Common myeloid progenitor, CD34-positive (primary cell): Measurements from ENCODE around the gene HSBP1L1.

Experiments used
- CTCF ChIA-PET: fragments of 350-600 bp; sonication (Branson Sonifier 250); formaldehyde crosslinking; loops from one replicate; lab custom pipeline; 2021; ENCODE audit warnings: antibody characterized with exemption; lab: Charles Lee
- POLR2A ChIA-PET: fragments of 350-600 bp; sonication (Branson Sonifier 250); formaldehyde crosslinking; loops from one replicate; lab custom pipeline; 2021; ENCODE audit warnings: antibody characterized with exemption; lab: Charles Lee
- DNase-seq, 3 donors: peaks; one replicate each; pipeline versions ENCODE4 v3.0.0 to v3.0.0-alpha.2; 2013
- H3K27ac ChIP-seq, 2 experiments: 1 replicate in 1 of 2; 2 replicates in 1 of 2; pipeline ENCODE4 v1.7.0; 2013; ENCODE audit warnings: inconsistent platforms in 2 of 2, low read length in 2 of 2, mild to moderate bottlenecking in 2 of 2, low read depth in 1 of 2, moderate library complexity in 1 of 2; ENCODE audit not compliant: severe bottlenecking in 2 of 2, insufficient read depth in 1 of 2, poor library complexity in 1 of 2
- H3K27me3 ChIP-seq, 5 experiments: replicated peaks in 2 of 5; 1 replicate in 3 of 5; 2 replicates in 2 of 5; pipeline versions ENCODE4 v1.6.1 to v1.7.0; 2013; ENCODE audit warnings: low read length in 4 of 5, mild to moderate bottlenecking in 2 of 5, moderate library complexity in 2 of 5, inconsistent platforms in 1 of 5; ENCODE audit not compliant: insufficient read depth in 5 of 5, control insufficient read depth in 4 of 5
- H3K36me3 ChIP-seq, 4 experiments: 1 replicate in 2 of 4; 2 replicates in 2 of 4; pipeline versions ENCODE4 v1.6.1 to v1.7.0; 2013; ENCODE audit warnings: low read length in 3 of 4, control low read depth in 1 of 4, mild to moderate bottlenecking in 1 of 4; ENCODE audit not compliant: control insufficient read depth in 4 of 4, insufficient read depth in 4 of 4
- H3K4me1 ChIP-seq, 4 experiments: 1 replicate in 3 of 4; 2 replicates in 1 of 4; pipeline versions ENCODE4 v1.6.1 to v1.7.1; 2013; ENCODE audit warnings: low read length in 3 of 4, mild to moderate bottlenecking in 3 of 4, control low read depth in 1 of 4, inconsistent platforms in 1 of 4, moderate library complexity in 1 of 4; ENCODE audit not compliant: control insufficient read depth in 4 of 4, insufficient read depth in 4 of 4; ENCODE audit errors: control extremely low read depth in 1 of 4
- H3K4me3 ChIP-seq, 7 experiments: 1 replicate in 4 of 7; 2 replicates in 3 of 7; pipeline versions ENCODE4 v1.5.1 to v1.7.0; 2013; ENCODE audit warnings: mild to moderate bottlenecking in 7 of 7, low read length in 6 of 7, moderate library complexity in 6 of 7, inconsistent platforms in 2 of 7, low read depth in 2 of 7, control low read depth in 1 of 7; ENCODE audit not compliant: insufficient read depth in 4 of 7, control insufficient read depth in 1 of 7; ENCODE audit errors: extremely low read depth in 1 of 7
- H3K9me3 ChIP-seq, 5 experiments: 1 replicate in 4 of 5; 2 replicates in 1 of 5; pipeline versions ENCODE4 v1.6.1 to v1.7.1; 2013; ENCODE audit warnings: low read length in 4 of 5, mild to moderate bottlenecking in 2 of 5, inconsistent platforms in 1 of 5, low read depth in 1 of 5, moderate library complexity in 1 of 5; ENCODE audit not compliant: control insufficient read depth in 4 of 5, insufficient read depth in 2 of 5; ENCODE audit errors: control extremely low read depth in 1 of 5
- WGBS: methylation state at CpG from one replicate; pipeline ENCODE4 v1.1.5; 2013; ENCODE audit not compliant: insufficient coverage; 5-methylcytosine and 5-hydroxymethylcytosine counted together

HSBP1L1 gene

DNA sequence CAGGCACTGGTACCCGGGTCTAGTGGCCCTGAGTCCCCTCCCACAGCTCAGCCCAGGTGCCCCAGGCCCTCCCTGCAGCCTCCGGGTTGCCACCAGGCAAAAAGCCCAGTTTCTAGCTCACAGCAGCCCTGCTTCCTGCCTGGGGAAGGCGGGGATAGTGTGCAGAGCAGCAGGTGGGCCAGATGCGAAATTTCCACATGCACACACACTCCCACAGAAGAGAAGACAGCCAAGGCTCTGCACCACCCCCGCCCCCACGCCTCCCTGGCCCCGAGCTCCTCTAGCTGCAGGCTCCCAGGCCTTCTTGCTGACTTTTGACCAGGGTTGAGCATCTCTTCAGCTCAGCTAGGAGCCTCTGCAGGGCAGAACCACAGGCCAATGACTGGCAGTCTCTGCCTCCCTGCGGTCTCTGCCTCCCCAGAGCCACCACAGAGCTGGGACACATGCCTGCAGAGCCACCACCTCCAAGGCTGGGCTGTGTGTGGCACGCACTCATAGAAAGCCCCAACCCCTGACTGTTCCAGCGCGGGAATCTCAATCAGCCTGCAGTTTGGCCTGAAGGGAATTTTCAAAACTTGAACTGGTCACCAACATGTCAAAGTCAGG is 20.2 kb upstream of the HSBP1L1 start:
- H3K27ac ChIP-seq: peak overlapping the region; percentile 64 to 77
- H3K9me3 ChIP-seq: peaks cover 0 to 2% (median 0%) of the 10 kb centered on the region in 5 experiments
- H3K36me3 ChIP-seq: peaks cover 25 to 81% (median 49%) of the 10 kb centered on the region in 4 experiments
- WGBS: 53% methylated on average over 10 of the region's 11 CpGs
- ChIA-PET CTCF (interaction anchor here (0.7 to 1.6 kb wide), 3 partner anchors 11 to 23 kb away, joined by 3 to 4 read pairs (median 3); partner anchors contain the start of gene HSBP1L1), POLR2A (interaction anchor here (0.6 to 1.1 kb wide), 3 partner anchors 90 to 272 kb away, joined by 3 to 5 read pairs (median 3); partner anchors contain the start of gene RBFA)
- DNase-seq: peak; percentile 68 to 92 (median 92)
- no peaks in the 10 kb centered on the region for H3K27me3 ChIP-seq
- H3K4me3 ChIP-seq: peak overlapping the region in 2 of 7 experiments; percentile 17 to 41
- peaks cover 3 to 32% (median 20%) of the 10 kb centered on the region in 4 experiments for H3K4me1 ChIP-seq

DNA sequence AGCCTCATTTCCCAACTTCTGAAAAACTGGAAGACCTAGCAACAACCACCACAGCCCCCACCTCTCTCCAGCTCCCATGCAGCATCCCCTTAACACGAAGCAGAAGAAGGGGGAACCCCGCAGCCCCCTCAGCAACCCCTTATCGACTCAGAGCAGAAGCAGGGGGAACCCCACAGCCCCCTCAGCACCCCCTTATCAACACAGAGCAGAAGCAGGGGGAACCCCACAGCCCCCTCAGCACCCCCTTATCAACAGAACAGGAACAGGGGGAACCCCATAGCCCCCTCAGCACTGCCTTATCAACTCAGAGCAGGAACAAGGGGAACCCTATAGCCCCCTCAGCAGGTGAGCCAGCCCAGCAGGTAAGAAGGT is 19.7 kb upstream of the HSBP1L1 start:
- no CpG with 5 or more reads among the region's 3 CpGs for WGBS
- peak; percentile 92 to 98 (median 97) for DNase-seq
- no peaks in the 10 kb centered on the region for H3K27me3 ChIP-seq
- H3K9me3 ChIP-seq: peaks cover 0 to 2% (median 0%) of the 10 kb centered on the region in 5 experiments
- H3K27ac ChIP-seq: peak overlapping the region; percentile 64 to 77
- peaks cover 21 to 79% (median 45%) of the 10 kb centered on the region in 4 experiments for H3K36me3 ChIP-seq
- H3K4me1 ChIP-seq: peaks cover 5 to 37% (median 25%) of the 10 kb centered on the region in 4 experiments
- POLR2A ChIA-PET: interaction anchor here (0.6 to 1.1 kb wide), 2 partner anchors 154 to 272 kb away, joined by 3 to 5 read pairs; no protein-coding TSS in a partner anchor
- H3K4me3 ChIP-seq: no peak overlapping the region
- CTCF ChIA-PET: interaction anchor here (0.7 to 1.6 kb wide), 3 partner anchors 10 to 23 kb away, joined by 3 read pairs; no protein-coding TSS in a partner anchor

DNA sequence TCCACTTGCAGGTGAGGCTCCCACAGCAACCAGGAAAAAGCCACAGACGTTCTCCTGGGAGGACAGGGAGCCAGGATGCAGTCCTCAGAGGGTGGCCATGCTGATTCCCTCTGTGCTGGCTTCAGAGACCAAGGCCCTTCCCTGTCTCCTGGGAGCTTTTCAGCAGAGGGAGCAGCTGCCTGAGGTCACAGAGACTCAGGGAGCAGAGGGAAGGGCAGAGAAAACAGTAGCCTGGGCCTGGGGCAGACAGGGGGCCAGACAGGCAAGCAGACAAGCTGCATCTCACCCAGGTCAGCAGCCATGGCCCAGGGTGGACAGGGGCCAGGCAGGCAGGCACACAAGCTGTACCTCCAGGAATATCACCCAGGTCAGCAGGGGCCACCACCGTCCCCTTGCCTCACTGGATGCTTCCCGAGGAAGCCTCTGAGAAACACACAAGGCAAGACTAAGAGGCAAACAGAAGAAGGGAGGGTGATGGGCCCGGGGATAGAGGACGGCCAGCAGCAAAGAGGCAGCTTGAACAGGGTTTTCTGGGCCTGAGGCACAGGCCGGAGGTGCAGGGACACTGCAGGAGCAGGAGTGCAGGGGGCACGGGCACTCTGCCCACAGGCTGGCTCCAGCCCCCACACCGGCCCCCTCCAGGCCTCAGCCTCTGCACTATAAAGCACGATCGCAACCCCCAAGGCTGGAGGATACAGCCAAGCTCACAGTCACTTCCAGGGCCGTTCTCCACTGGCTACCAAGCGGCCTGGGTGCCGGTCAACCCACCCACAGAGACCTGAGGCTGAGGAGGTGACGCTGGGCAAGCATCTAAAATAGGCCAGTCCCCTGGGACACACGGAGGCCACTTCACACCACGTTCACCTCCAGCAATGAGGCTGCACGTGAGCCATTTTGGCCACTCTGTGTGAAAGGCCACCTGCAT is 19.1 kb upstream of the HSBP1L1 start:
- Histone ChIP-seq H3K9me3 (peaks cover 0 to 2% (median 0%) of the 10 kb centered on the region in 5 experiments), H3K4me1 (peaks cover 8 to 42% (median 31%) of the 10 kb centered on the region in 4 experiments), H3K36me3 (peaks cover 15 to 72% (median 39%) of the 10 kb centered on the region in 4 experiments), H3K4me3 (no peak overlapping the region), H3K27ac (peak overlapping the region; percentile 57 to 59), H3K27me3 (no peaks in the 10 kb centered on the region)
- no peak for DNase-seq
- POLR2A ChIA-PET: interaction anchor here (1.1 kb wide), 1 partner anchor 154 kb away, joined by 5 read pairs; no protein-coding TSS in a partner anchor
- CTCF ChIA-PET: interaction anchor here (1.2 to 1.6 kb wide), 2 partner anchors 10 to 13 kb away, joined by 3 read pairs; no protein-coding TSS in a partner anchor
- WGBS: 92% methylated on average over 17 of the region's 17 CpGs

GRCh38 chr18:79947054-79947755 is 17.2 kb upstream of the HSBP1L1 start:
- POLR2A ChIA-PET: no interaction called here
- DNase-seq: no peak
- H3K36me3 ChIP-seq: peaks cover 5 to 54% (median 21%) of the 10 kb centered on the region in 4 experiments

GRCh38 chr18:79947881-79948610 is 16.4 kb upstream of the HSBP1L1 start:
- Histone ChIP-seq H3K36me3 (peaks cover 3 to 46% (median 13%) of the 10 kb centered on the region in 4 experiments), H3K9me3 (no peaks in the 10 kb centered on the region), H3K27ac (no peak overlapping the region), H3K4me1 (peaks cover 8 to 51% (median 41%) of the 10 kb centered on the region in 4 experiments), H3K27me3 (peaks cover 0 to 3% (median 2%) of the 10 kb centered on the region in 5 experiments), H3K4me3 (no peak overlapping the region)
- POLR2A ChIA-PET: no interaction called here
- CTCF ChIA-PET: interaction anchor here (0.9 to 1.3 kb wide), 4 partner anchors 8 to 156 kb away, joined by 3 to 6 read pairs (median 3); no protein-coding TSS in a partner anchor
- over 99% methylated on average over 13 of the region's 15 CpGs for WGBS
- no peak for DNase-seq

More at GRCh38 chr18:79947054-79947755, 17.2 kb upstream of the HSBP1L1 start:
- Histone ChIP-seq H3K27me3 (no peaks in the 10 kb centered on the region), H3K4me3 (no peak overlapping the region), H3K9me3 (no peaks in the 10 kb centered on the region), H3K4me1 (peaks cover 8 to 50% (median 40%) of the 10 kb centered on the region in 4 experiments), H3K27ac (no peak overlapping the region)
- CTCF ChIA-PET: interaction anchor here (0.7 to 1.3 kb wide), 5 partner anchors 10 to 286 kb away, joined by 3 read pairs; no protein-coding TSS in a partner anchor
- 100% methylated on average over 1 of the region's 14 CpGs for WGBS
